DMS 273 (cell line): Measurements from ENCODE around the gene M6PR.
"Not testable (repeated sequence)": the region's sequence is repeated elsewhere in the genome, so short reads cannot be mapped to it uniquely, and the experiment has no call there.

ENCODE experiments used
- DNase-seq: peaks from one replicate; lab custom pipeline; 2025; ENCODE audit not compliant: unreplicated experiment; lab: John Stamatoyannopoulos, UW

Gene M6PR

DNA sequence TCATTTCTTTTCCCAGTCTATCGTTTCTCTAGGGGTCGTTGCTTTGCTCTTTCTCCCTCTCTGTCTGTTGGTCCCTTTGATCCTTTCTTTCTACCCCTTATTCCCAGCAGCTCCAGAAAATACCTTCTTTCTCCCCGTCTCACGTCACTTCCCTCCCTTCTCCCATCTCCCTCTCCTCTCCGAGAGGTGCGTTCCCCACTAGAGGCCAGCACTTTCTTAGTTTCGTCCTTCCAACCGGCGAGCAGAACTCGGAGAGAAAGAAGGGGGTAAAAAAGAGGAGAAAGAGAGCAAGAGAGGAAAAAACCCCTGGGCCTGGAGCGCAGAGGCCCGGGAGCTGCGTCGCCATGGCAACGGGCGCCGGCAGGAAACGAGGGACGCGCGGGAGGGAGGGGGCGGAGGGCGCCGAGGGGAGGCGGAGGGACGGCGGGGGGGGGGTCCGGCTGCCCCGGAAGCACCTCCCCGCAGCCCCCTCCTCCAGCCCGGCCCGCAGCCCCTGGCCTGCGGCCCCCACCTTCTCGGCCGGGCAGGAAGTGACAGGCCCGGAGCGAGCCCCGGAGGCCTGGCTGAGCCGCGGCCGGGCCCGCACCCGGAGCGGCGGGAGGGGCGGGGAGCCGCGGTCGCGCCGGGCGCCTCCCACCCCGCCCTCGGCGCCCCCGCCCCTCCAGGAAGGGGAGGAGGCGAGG is 35.3 kb downstream of the M6PR start, which contains the start of gene PHC1:
TSS of gene PHC1 (plus strand) at position 477 of the 683 bp plus-strand sequence. CDS start 3,169 bp downstream, outside the sequence.
- peak; percentile 87 for DNase-seq

DNA sequence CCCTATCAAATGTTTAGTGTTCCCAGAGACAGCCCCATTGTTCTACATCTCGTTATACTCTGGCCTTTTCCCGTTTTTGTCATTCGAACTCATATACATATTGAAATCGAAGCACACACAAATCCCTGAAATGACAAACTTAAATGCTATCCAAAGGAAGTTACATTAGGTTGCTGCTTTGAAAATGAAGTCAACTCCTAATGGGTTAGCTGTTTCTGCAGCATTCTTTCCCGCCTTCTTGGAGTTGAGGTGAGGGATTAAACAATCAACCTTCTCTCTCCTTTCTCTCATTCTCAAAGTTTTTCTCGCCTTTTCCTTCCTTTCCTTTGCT is 35.8 kb downstream of the M6PR start:
- DNase-seq = no peak

DNA sequence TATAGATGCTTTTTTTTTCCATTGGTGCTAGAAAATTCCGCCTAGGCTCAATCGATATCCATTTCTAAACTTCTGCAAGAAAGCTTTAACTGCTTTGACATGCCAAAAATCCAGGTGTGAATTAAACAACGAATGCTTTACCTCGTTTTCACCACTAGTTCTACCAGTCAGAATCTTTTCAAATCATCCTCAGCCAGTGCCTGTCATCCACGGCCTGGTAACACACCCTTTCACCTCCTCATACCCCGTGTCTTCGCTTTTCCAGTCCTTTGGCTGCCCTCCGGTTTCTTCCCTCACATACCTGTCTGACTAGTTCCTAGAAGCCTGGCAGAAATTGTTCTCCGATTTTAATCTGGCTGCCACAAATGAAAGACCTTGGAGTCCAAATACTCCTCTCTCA is 36.5 kb downstream of the M6PR start:
- peak; percentile 14 for DNase-seq

DNA sequence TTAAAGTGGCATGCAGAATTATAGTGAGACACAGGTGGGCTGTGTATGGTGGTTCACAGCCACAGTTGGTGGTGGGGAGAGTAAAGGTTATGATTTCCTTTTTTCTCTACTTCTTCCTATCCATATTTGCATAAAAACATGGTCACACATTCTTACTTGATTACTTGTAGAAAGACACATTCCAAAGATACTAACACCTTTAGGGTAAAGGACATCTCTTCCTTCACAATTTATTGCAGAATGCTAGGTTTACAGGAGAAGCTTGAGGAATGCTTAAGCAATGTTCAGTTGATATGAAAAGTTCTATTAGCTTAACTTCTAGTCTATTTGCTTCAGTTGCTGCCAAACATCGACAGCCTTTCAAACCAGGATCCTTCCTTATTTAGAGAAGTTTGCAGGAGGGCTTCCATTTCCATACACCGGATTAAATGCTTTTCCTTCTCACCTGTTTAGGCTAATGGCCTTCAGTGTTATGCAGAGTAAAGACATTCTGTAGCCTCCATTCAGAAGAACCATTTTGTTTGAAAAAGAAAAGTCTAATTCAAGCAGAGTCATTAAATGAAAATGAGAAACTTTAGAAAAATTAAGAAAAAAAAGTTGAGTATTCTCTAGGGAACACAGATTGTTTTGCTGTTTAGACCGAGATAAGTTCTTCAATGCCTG is 37.7 kb downstream of the M6PR start:
- no peak for DNase-seq

DNA sequence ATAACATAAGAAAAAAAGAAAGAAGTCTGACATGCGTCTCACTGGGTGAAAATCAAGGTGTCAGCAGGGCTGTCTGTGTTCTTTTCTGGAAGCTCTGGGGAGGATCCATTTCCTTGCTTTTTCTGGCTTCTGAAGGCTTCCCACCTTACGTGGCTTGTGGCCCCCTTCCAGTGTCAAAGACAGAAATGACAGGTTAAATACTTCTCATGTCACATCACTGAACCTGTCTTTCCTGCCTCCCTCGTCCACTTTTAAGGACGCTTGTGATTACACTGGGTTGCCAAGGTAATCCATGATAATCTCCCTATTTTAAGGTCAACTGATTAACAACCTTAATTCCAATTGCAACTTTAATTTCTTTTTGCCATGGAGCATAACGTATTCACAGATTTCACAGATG is 39.7 kb downstream of the M6PR start:
- no peak for DNase-seq

DNA sequence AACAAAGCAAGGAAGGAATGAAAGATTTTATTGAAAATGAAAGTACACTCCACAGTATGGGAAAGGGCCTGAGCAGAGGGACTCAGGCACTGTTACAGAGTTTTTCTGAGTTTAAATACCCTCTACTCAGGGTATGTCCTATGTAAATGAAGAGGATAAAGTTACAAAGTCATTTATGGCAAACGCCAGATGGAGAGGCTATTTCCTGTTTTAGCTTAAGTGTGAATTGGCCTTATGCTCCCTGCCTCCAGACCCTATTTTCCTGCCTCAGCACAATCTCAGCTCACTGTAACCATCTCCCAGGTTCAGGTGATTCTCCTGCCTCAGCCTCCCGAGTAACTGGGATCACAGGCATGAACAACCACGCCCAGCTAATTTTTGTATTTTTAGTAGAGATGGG is 41.9 kb downstream of the M6PR start:
- peak; percentile 61 for DNase-seq

DNA sequence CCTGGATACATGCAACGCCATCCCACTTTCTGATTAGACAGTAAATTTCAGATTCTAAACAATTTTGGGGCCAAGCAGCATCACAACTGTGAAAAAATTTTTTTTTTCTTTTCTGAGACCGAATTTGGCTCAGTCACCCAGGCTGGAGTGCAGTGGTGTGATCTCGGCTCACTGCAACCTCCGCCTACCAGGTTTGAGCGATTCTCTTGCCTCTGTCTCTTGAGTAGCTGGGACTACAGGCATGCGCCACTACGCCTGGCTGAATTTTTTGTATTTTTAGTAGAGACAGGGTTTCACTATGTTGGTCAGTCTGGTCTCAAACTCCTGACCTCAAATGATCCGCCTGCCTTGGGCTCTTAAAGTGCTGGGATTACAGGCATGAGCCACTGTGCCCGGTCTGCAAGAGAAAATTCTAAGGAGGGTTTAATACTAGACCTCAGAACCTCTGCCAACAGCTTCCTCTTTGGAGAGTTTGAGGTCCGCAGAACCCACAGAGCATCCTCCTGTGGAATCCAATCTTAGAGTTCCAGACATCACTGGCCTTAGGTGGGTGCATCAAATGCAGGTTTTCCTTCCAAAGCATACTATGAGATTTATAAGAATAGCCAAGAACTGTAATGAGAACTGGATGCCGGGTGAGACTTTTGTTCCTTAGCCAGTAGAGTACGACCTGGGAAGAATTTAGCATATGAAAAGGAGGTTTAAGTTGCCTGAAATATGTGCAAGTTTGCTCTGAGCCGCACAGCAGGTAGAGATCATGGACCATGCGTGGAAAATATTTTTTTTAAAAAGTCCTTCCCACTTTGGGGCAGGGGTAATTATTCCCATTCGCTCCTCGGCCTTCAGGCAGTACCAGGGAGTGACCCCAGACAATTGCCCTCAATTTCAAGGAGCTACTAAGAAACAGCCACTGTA is 42.9 kb downstream of the M6PR start:
- DNase-seq = no peak

DNA sequence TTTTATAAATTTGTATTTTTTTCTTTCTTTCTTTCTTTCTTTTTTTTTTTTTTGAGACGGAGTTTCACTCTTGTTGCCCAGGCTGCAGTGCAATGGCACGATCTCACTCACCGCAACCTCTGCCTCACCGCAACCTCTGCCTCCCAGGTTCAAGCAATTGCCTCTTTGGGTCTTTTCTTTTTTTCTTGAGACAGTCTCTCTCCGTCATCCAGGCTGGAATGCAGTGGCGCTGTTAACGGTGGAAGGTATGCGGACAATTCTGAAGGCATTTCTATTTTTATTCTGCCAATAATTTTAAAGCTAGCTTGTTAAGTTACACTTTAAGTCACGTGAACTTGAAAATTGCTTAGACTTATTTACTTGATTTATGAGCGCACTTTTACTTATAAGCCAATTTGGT is 43.9 kb downstream of the M6PR start:
- no peak for DNase-seq

DNA sequence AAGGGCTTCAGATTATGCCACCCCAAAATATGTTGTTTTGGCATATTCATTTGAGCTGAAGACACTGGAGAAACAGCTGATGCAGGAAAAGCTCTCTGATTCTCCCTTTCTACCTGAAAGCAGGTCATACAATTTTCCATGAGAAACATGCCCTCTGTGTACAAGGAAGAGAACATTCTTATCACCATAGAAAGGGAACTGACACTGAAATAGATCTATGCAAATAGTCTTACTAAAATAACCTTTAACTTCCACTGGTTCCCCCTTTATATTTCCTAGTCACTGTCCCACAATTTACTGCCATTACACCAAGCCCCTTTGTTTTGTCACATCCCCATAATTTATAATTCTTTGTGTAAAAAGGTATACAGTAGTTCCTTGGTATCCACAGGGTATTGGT is 44.8 kb downstream of the M6PR start:
- no peak for DNase-seq

DNA sequence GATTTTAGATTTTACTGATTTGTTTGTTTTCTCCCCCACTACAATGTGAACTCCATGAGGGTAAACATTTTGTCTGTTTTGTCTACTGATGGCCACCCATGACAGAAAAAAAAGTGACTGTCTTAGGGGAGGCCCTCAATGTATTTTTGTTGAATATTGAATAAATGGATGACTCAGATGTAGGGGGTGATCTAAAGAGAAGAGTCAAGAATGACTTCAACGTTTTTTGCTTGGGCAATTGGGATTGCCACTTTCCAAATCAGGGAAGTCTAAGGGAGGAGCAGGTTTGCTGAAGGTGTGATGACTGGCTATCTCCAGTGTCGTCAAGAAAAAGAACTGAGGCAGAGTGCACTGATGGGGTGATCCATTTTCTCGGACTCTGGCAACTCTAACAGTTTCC is 45.8 kb downstream of the M6PR start:
- no peak for DNase-seq

DNA sequence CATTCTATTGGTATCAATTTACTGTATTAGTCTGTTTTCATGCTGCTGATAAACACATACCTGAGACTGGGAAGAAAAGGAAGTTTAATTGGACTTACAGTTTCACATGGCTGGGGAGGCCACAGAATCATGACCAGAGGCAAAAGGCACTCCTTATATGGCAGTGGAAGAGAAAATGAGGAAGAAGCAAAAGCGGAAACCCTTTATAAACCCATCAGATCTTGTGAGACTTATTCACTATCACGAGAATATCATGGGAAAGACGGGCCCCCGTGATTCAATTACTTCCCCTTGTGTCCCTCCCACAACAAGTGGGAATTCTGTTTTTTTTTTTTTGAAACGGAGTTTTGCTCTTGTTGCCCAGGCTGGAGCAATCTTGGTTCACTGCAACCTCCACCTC is 46.7 kb downstream of the M6PR start:
- not testable (repeated sequence) for DNase-seq

DNA sequence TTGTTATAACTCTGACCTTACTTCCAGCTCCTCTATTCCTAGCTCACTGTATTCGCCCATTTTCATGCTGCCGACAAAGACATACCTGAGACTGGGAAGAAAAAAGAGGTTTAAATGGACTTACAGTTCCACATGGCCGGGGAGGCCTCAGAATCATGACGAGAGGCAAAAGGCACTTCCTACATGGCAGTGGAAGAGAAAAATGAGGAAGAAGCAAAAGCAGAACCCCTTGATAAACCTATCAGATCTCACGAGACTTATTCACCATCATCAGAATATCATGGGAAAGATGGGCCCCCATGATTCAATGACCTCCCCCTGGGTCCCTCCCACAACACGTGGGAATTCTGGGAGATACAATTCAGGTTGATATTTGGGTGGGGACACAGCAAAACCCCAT is 49.6 kb downstream of the M6PR start:
- no peak for DNase-seq

DNA sequence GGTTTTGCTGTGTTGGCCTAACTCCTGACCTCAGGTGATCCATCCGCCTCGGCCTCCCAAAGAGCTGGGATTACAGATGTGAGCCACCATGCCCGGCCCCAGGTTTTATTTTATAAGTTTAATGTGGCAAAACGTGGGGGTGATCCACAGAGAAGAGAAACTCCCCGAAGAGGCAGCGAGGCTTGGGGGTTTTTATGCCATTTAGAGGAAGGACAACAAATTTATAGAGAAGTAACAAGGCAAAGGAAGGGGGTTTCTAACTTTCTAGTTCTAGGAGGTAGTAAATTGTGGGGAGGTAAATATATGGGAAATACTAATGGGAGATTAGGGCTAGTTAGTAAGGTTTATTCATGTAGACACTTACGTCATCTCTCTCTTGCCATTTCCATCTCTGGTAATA is 52.4 kb downstream of the M6PR start:
- no peak for DNase-seq

DNA sequence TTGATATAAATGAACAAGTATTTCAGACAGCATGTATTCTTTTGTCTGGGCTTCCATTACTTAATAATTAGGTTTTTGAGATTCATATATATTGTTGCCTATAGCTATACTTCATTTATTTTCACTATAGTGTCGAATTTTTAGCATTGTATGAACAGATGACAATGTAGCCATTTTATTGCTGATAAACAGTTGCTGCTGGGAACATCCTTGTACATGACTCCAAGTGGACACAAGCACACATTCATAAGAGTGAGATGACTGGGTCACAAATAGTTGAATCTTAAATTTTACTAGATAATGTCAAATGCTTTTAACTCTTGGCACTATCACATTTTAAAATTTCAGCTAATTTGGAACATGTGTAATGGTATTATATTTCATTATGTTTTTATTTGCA is 54.5 kb downstream of the M6PR start:
- DNase-seq = no peak

DNA sequence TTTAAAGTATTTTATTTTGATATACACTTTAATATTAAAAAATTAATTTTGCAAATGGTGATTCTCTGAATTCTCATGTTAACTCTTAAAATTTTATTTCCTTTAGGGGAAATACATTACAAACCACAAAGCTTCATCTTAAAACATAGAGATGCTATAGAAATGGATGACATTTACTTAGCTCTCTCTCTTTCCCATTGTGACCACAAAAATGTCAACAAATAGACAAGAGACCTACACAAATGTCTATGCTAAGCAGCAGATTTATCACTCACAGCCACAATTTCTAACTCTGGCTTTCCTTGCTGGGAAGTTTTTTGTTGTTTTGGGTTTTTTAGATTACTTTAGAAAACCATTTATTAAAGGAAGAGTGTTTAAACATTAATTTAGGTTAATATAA is 55.1 kb downstream of the M6PR start:
- no peak for DNase-seq

DNA sequence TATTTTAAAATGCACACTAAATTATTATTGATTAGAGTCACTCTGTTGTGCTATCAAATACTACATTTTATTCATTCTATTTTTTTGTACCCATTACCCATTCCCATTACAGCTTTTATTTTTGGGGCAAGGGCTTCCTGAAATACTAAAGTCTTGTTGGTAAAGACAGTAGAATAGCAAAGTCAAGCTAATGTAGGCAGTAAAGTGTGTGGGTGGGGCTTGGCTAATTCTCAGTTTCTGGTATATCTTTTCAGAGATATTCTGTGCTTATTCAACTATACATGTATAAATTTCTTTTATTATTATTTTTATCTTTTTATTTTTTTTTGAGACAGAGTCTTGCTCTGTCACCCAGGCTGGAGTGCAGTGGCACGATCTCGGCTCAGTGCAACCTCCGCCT is 57.5 kb downstream of the M6PR start:
- DNase-seq = no peak
